GM12891 (cell line): ENCODE data around the gene ACTR1A.

ENCODE experiments used
- DNase-seq: peaks from one replicate; pipeline ENCODE4 v3.0.0; 2011; ENCODE audit warnings: low spot score; ENCODE audit not compliant: insufficient read length
- FAIRE-seq: peaks from 2 replicates; lab custom pipeline; 2011; peaks lifted over from hg19 to GRCh38; lab: Jason Lieb, UNC
- PAX5 ChIP-seq: IDR thresholded peaks from 2 replicates; pipeline ENCODE4 v1.6.1; 2011; ENCODE audit warnings: low read length, moderate library complexity, mild to moderate bottlenecking; ENCODE audit not compliant: insufficient read depth, severe bottlenecking
- POLR2A ChIP-seq: IDR thresholded peaks from 2 replicates; pipeline ENCODE4 v1.6.1; 2011; ENCODE audit warnings: low read depth, low read length, control low read depth
- POLR2AphosphoS5 ChIP-seq: IDR thresholded peaks from 2 replicates; pipeline ENCODE4 v1.6.1; 2011; ENCODE audit warnings: low read depth, low read length, control low read depth
- POU2F2 ChIP-seq: IDR thresholded peaks from 2 replicates; pipeline ENCODE4 v1.6.1; 2011; ENCODE audit warnings: low read depth, mild to moderate bottlenecking, control low read depth, low read length, moderate library complexity
- SPI1 ChIP-seq: IDR thresholded peaks from 2 replicates; pipeline ENCODE4 v1.6.1; 2011; ENCODE audit warnings: low read depth, low read length, control low read depth
- TAF1 ChIP-seq: IDR thresholded peaks from 2 replicates; pipeline ENCODE4 v1.6.1; 2011; ENCODE audit warnings: low read depth, low read length, control low read depth

The ACTR1A gene

GRCh38 chr10:102450124-102450373 is 52.5 kb downstream of the ACTR1A start:
- no peak for DNase-seq
- no peak for FAIRE-seq

GRCh38 chr10:102449321-102450123 is 53.0 kb downstream of the ACTR1A start:
- TF ChIP-seq SPI1 (0 out of 2 replicates have a peak, but pooled peaks have one; percentile 21), PAX5 (no peak), POLR2AphosphoS5 (no peak), POU2F2 (no peak), TAF1 (no peak), POLR2A (no peak)

More at GRCh38 chr10:102450124-102450373, 52.5 kb downstream of the ACTR1A start:
- no peak for TF ChIP-seq TAF1
- no peak for TF ChIP-seq SPI1
- TF ChIP-seq POU2F2, result no peak
- no peak for TF ChIP-seq POLR2A
- TF ChIP-seq PAX5, result no peak
- no peak; the same call in 1 of the 2 replicates for TF ChIP-seq POLR2AphosphoS5

GRCh38 chr10:102444851-102445250 is 57.7 kb downstream of the ACTR1A start:
- no peak for DNase-seq
- no peak for TF ChIP-seq POU2F2
- TF ChIP-seq SPI1, result no peak
- TF ChIP-seq POLR2AphosphoS5, result no peak
- TF ChIP-seq TAF1, result no peak
- TF ChIP-seq POLR2A, result no peak
- no peak for TF ChIP-seq PAX5
- no peak for FAIRE-seq

More at GRCh38 chr10:102449321-102450123, 53.0 kb downstream of the ACTR1A start:
- DNase-seq, result no peak
- FAIRE-seq, result peak; percentile 87

DNA sequence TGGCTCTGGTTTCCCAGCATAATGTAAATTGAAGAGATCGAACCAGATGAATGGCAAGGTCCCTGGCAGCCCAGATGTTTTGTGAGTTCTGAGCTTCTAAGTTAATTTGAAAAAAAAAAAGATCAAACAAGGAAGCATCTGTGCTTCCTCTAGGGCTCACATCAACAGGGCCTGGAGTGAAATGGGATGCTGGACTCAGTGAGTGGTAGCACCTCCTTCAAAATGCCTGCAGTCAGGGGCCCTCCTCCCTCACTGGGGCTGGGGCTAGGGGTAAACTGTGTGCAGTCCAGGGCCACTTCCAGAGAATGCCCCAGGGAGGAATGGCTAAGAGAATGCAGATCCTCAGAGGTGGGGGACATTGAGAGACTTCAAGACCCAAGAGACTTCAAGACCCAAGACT is 64.1 kb downstream of the ACTR1A start:
- FAIRE-seq, result no peak

GRCh38 chr10:102437515-102437914 is 65.0 kb downstream of the ACTR1A start:
- no peak for FAIRE-seq

More for the DNA sequence above, 64.1 kb downstream of the ACTR1A start:
- no peak for DNase-seq
- no peak for TF ChIP-seq PAX5
- TF ChIP-seq TAF1, result no peak
- no peak for TF ChIP-seq SPI1
- TF ChIP-seq POU2F2, result no peak
- TF ChIP-seq POLR2AphosphoS5, result no peak
- TF ChIP-seq POLR2A, result no peak

GRCh38 chr10:102436312-102436711 is 66.2 kb downstream of the ACTR1A start:
- DNase-seq (no peak), FAIRE-seq (no peak)
- TF ChIP-seq PAX5 (no peak), POLR2AphosphoS5 (no peak), TAF1 (no peak), POLR2A (no peak), POU2F2 (no peak), SPI1 (no peak)

More at GRCh38 chr10:102437515-102437914, 65.0 kb downstream of the ACTR1A start:
- TF ChIP-seq POU2F2 (no peak), SPI1 (no peak), POLR2A (no peak), TAF1 (no peak), POLR2AphosphoS5 (no peak), PAX5 (no peak)
- DNase-seq, result no peak

DNA sequence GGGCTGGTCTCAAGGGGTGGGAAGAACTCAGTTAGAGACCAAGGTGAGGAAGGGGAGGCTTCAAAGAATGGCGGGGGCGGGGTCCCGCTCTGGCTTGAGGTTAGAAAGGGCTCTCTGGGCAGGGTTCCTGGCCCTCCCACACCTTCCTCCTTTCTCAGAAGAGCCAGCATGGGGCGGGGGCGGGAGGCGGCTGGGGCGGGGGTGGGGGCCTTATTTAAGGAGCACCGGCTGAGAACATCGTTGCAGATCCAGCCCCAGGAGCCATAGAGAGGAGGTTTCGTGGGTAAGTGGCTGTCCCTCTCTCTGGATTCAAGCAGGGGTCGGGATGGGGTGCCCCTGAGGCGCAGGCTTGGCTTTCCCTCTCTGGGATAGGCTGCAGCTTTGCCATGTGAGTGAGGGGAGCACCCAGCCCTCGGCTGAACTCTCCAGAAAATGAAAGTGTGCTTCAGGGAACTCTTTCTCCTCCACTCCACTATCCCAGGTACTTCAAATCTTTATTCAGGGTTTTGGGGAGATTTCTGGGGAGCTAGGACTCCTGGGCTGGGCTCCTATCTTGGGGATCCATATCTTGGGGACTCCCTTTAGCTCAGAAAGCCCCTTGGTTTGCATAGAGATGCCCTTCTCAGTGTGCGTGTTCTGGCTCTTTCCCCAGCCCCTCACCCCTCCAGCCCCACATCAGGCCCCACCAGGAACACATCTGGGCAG is 66.8 kb downstream of the ACTR1A start:
- peak; percentile 5 for FAIRE-seq
- TF ChIP-seq TAF1 (peak; percentile 46; the same call in 1 of the 2 replicates), PAX5 (no peak), POLR2A (peak; percentile 73), POLR2AphosphoS5 (no peak)
- DNase-seq, result no peak

GRCh38 chr10:102435133-102435497 is 67.4 kb downstream of the ACTR1A start:
- no peak for TF ChIP-seq POLR2A
- no peak for TF ChIP-seq TAF1
- TF ChIP-seq POU2F2, result no peak
- TF ChIP-seq POLR2AphosphoS5, result no peak; the same call in 1 of the 2 replicates
- TF ChIP-seq SPI1, result no peak
- no peak for TF ChIP-seq PAX5
- DNase-seq, result no peak
- FAIRE-seq, result no peak

- TF ChIP-seq POLR2A (no peak), TAF1 (no peak), SPI1 (no peak), POLR2AphosphoS5 (no peak), POU2F2 (no peak), PAX5 (no peak)
- peak; percentile 41 for FAIRE-seq
- DNase-seq, result no peak
Observed at GRCh38 chr10:102434394-102435132, 67.9 kb downstream of the ACTR1A start.
